Measurements from ENCODE around the gene CT47A1. TPM values are rescaled to one million over a fixed set of nuclear protein-coding genes. Genes with fewer than 3 reads are reported as not detected.

CT47A1 gene
- not detected in 2 replicates for total RNA-seq

DNA sequence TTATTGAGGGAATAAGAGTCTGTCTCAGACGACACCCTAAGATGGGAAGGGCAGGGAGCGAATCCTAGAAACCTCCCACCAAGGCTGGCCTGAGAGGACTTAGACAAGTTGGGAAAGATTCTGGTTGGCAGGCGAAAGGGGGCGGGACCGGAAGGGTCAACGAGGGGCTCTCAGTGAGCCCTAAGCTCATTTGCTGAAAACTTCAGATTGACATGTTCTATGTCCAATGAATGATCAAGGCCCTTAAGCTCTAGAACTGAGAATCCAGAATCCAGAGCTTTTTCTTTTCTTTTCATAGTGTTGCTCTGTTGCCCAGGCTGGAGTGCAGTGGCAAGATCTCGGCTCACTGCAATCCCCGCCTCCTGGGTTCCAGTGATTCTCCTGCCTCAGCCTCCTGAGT lies at the start of gene CT47A1:
CT47A1 (minus strand) TSS at position 101 of the 400 bp plus-strand sequence. CDS start 231 bp downstream, outside the sequence.

GRCh38 chrX:120956500-120956899 lies 29.1 kb downstream of the CT47A1 start, which contains the start of gene CT47A7:
CT47A7 (minus strand) TSS chrX:120956600; CDS start chrX:120956345, 255 bp downstream.

Other genes starting within 250 kb of the CT47A1 start
- not detected in 2 replicates for gene CT47B1, start 109.9 kb downstream of the CT47A1 start, total RNA-seq
- gene CT47A11, start 48.6 kb downstream of the CT47A1 start, total RNA-seq: not detected in 2 replicates
- gene CT47A10, start 43.7 kb downstream of the CT47A1 start, total RNA-seq: not detected in 2 replicates
- not detected in 2 replicates for gene CT47A9, start 38.9 kb downstream of the CT47A1 start, total RNA-seq
- gene CT47A8, start 34.0 kb downstream of the CT47A1 start, total RNA-seq: not detected in 2 replicates
- gene CT47A7, start 29.2 kb downstream of the CT47A1 start, total RNA-seq: not detected in 2 replicates
- gene CT47A6, start 24.3 kb downstream of the CT47A1 start, total RNA-seq: not detected in 2 replicates
- not detected in 2 replicates for gene CT47A5, start 19.4 kb downstream of the CT47A1 start, total RNA-seq
- not detected in 2 replicates for gene CT47A4, start 14.6 kb downstream of the CT47A1 start, total RNA-seq
- gene CT47A3, start 9.7 kb downstream of the CT47A1 start, total RNA-seq: not detected in 2 replicates
- gene CT47A2, start 4.8 kb downstream of the CT47A1 start, total RNA-seq: not detected in 2 replicates
- gene GLUD2, start 61.9 kb upstream of the CT47A1 start, total RNA-seq: 0.72 and 0.85 TPM in 2 replicates

Measured in tracheal epithelial cell (primary cell).